H1 (cell line): ENCODE results near the gene LARP4B. TPM values are rescaled to one million over a fixed set of nuclear protein-coding genes. Genes with fewer than 3 reads are reported as not detected.

Source experiments
- CTCF ChIA-PET: fragments of 300-600 bp; sonication (Branson Sonifier 250); formaldehyde crosslinking; loops from one replicate; lab custom pipeline; 2021; ENCODE audit not compliant: partially characterized antibody; lab: Charles Lee
- POLR2A ChIA-PET: fragments of 300-600 bp; sonication (Branson Sonifier 250); formaldehyde crosslinking; loops from one replicate; lab custom pipeline; 2021; ENCODE audit warnings: inconsistent platforms; ENCODE audit not compliant: partially characterized antibody; lab: Charles Lee
- DNase-seq, 2 experiments: peaks; one replicate each; pipeline versions ENCODE4 v3.0.0 to v3.0.0-alpha.2; 2010 to 2022; ENCODE audit warnings: low spot score in 2 of 2, low read depth in 1 of 2, mixed read lengths in 1 of 2
- FAIRE-seq: peaks from 2 replicates; lab custom pipeline; 2011; peaks lifted over from hg19 to GRCh38; lab: Jason Lieb, UNC
- H2AFZ ChIP-seq: 2 replicates; pipeline ENCODE4 v1.8.1; 2012; ENCODE audit warnings: low read length, inconsistent platforms
- H2AK5ac ChIP-seq: 2 replicates; pipeline ENCODE4 v1.6.1; 2013; ENCODE audit warnings: low read depth, low read length
- H2BK120ac ChIP-seq: replicated peaks from 2 replicates; pipeline ENCODE3; 2013; ENCODE audit warnings: low read depth, low read length, inconsistent platforms
- H2BK12ac ChIP-seq: 2 replicates; pipeline ENCODE4 v1.6.1; 2013; ENCODE audit warnings: low read depth, low read length
- H2BK15ac ChIP-seq: 2 replicates; pipeline ENCODE4 v1.6.1; 2013; ENCODE audit warnings: low read length
- H2BK20ac ChIP-seq: 2 replicates; pipeline ENCODE4 v1.6.1; 2013; ENCODE audit warnings: low read length
- H2BK5ac ChIP-seq: 2 replicates; pipeline ENCODE4 v1.6.1; 2013; ENCODE audit warnings: low read depth, low read length
- H3K14ac ChIP-seq: 2 replicates; pipeline ENCODE4 v1.6.1; 2013; ENCODE audit warnings: inconsistent platforms; ENCODE audit not compliant: insufficient read length
- H3K18ac ChIP-seq: 2 replicates; pipeline ENCODE4 v1.6.1; 2013; ENCODE audit warnings: low read length; ENCODE audit errors: extremely low read depth
- H3K23ac ChIP-seq: 2 replicates; pipeline ENCODE4 v1.6.1; 2013; ENCODE audit warnings: inconsistent platforms; ENCODE audit not compliant: insufficient read length
- H3K23me2 ChIP-seq: 2 replicates; pipeline ENCODE4 v1.6.1; 2013; ENCODE audit warnings: low read depth, low read length
- H3K27ac ChIP-seq: 2 replicates; pipeline ENCODE4 v1.6.1; 2011; ENCODE audit warnings: low read depth, low read length, inconsistent platforms
- H3K27me3 ChIP-seq, 4 experiments: replicated peaks in 1 of 4; 1 replicate in 1 of 4; 2 replicates in 3 of 4; pipeline versions ENCODE4 v1.6.1 to v1.8.1; 2011 to 2013; ENCODE audit warnings: low read length in 3 of 4, mild to moderate bottlenecking in 3 of 4, inconsistent platforms in 2 of 4, mixed read lengths in 2 of 4, moderate library complexity in 1 of 4; ENCODE audit not compliant: control insufficient read depth in 3 of 4, insufficient read depth in 3 of 4; ENCODE audit errors: extremely low read depth in 1 of 4
- H3K36me3 ChIP-seq, 4 experiments: 2 replicates each; pipeline versions ENCODE4 v1.6.1 to v1.8.1; 2011 to 2013; ENCODE audit warnings: mild to moderate bottlenecking in 4 of 4, low read length in 3 of 4, moderate library complexity in 2 of 4, control low read depth in 1 of 4, inconsistent platforms in 1 of 4; ENCODE audit not compliant: insufficient read depth in 4 of 4, control insufficient read depth in 2 of 4
- H3K4ac ChIP-seq: replicated peaks from 2 replicates; pipeline ENCODE3; 2013; ENCODE audit warnings: low read length, low read depth, mixed read lengths, inconsistent platforms; ENCODE audit not compliant: insufficient read length
- H3K4me1 ChIP-seq, 4 experiments: replicated peaks in 1 of 4; 1 replicate in 1 of 4; 2 replicates in 3 of 4; pipeline versions ENCODE4 v1.6.1 to v1.8.1; 2011 to 2013; ENCODE audit warnings: low read length in 3 of 4, inconsistent platforms in 2 of 4, mixed read lengths in 1 of 4; ENCODE audit not compliant: insufficient read depth in 4 of 4, control insufficient read depth in 3 of 4
- H3K4me2 ChIP-seq, 2 experiments: 2 replicates each; pipeline versions ENCODE4 v1.6.1 to v1.8.1; 2011 to 2013; ENCODE audit warnings: low read depth in 2 of 2, low read length in 2 of 2, control low read depth in 1 of 2, inconsistent platforms in 1 of 2, mild to moderate bottlenecking in 1 of 2; ENCODE audit not compliant: insufficient read depth in 1 of 2
- H3K4me3 ChIP-seq, 4 experiments: fragments of 200-600, 300-600 bp in 1 of 4; sonication (generic), shearing (Covaris generic), sonication (Bioruptor Twin) in 1 of 4; 2 replicates each; pipeline versions ENCODE4 v1.5.1 to v1.8.1; 2011 to 2016; ENCODE audit warnings: low read length in 4 of 4, low read depth in 3 of 4, control low read depth in 2 of 4, inconsistent platforms in 2 of 4, mild to moderate bottlenecking in 2 of 4, mixed read lengths in 1 of 4, moderate library complexity in 1 of 4; ENCODE audit not compliant: insufficient read depth in 2 of 4; ENCODE audit errors: extremely low read depth in 1 of 4
- H3K56ac ChIP-seq: replicated peaks from 2 replicates; pipeline ENCODE3; 2013; ENCODE audit warnings: low read depth, mild to moderate bottlenecking, mixed read lengths, low read length, inconsistent platforms; ENCODE audit not compliant: insufficient read length
- H3K79me1 ChIP-seq: 2 replicates; pipeline ENCODE4 v1.6.1; 2013; ENCODE audit warnings: low read depth, low read length, control low read depth
- H3K79me2 ChIP-seq, 2 experiments: 2 replicates each; pipeline versions ENCODE4 v1.6.1 to v1.8.1; 2012 to 2013; ENCODE audit warnings: low read length in 2 of 2, mild to moderate bottlenecking in 2 of 2, inconsistent platforms in 1 of 2; ENCODE audit not compliant: insufficient read depth in 2 of 2, control insufficient read depth in 1 of 2
- H3K9ac ChIP-seq, 4 experiments: replicated peaks in 1 of 4; 1 replicate in 1 of 4; 2 replicates in 3 of 4; pipeline versions ENCODE4 v1.6.1 to v1.8.1; 2011 to 2013; ENCODE audit warnings: low read depth in 3 of 4, low read length in 3 of 4, control low read depth in 2 of 4, mild to moderate bottlenecking in 2 of 4, moderate library complexity in 2 of 4, inconsistent platforms in 1 of 4; ENCODE audit errors: extremely low read depth in 1 of 4
- H3K9me3 ChIP-seq, 2 experiments: 2 replicates each; pipeline versions ENCODE4 v1.6.1 to v1.8.1; 2012 to 2013; ENCODE audit warnings: mild to moderate bottlenecking in 2 of 2, moderate library complexity in 2 of 2, control low read depth in 1 of 2, inconsistent platforms in 1 of 2, low read depth in 1 of 2, low read length in 1 of 2, mixed read lengths in 1 of 2; ENCODE audit not compliant: insufficient read depth in 2 of 2
- H4K20me1 ChIP-seq, 2 experiments: replicated peaks in 1 of 2; 2 replicates each; pipeline versions ENCODE3 to v1.8.1; 2011 to 2013; ENCODE audit warnings: inconsistent platforms in 2 of 2, low read length in 2 of 2, mild to moderate bottlenecking in 1 of 2; ENCODE audit not compliant: insufficient read depth in 2 of 2, control insufficient read depth in 1 of 2
- H4K5ac ChIP-seq: 2 replicates; pipeline ENCODE4 v1.6.1; 2013; ENCODE audit warnings: low read length, low read depth, mixed read lengths, inconsistent platforms; ENCODE audit not compliant: insufficient read length
- H4K8ac ChIP-seq: 2 replicates; pipeline ENCODE4 v1.8.0; 2013; ENCODE audit warnings: mild to moderate bottlenecking, moderate library complexity, low read length, inconsistent platforms; ENCODE audit not compliant: insufficient read depth; ENCODE audit errors: extremely low read depth
- H4K91ac ChIP-seq: replicated peaks from 2 replicates; pipeline ENCODE3; 2013; ENCODE audit warnings: low read length, mixed read lengths, inconsistent platforms; ENCODE audit not compliant: insufficient read length
- HDAC2 ChIP-seq, 2 experiments: fragments of 300-600 bp in 1 of 2; sonication (generic) in 1 of 2; IDR thresholded peaks; 2 replicates each; pipeline ENCODE4 v1.6.1; 2011 to 2012; ENCODE audit warnings: low read depth in 2 of 2, low read length in 2 of 2, mild to moderate bottlenecking in 2 of 2, moderate library complexity in 2 of 2, borderline replicate concordance in 1 of 2, inconsistent platforms in 1 of 2
- SIRT6 ChIP-seq: IDR thresholded peaks from one replicate; pipeline ENCODE4 v1.7.1; 2012; ENCODE audit warnings: low read length, inconsistent platforms
- SP1 ChIP-seq: IDR thresholded peaks from 2 replicates; pipeline ENCODE4 v1.6.1; 2011; ENCODE audit warnings: low read depth, low read length
- TEAD4 ChIP-seq: IDR thresholded peaks from 2 replicates; pipeline ENCODE4 v1.6.1; 2012; ENCODE audit warnings: low read depth, low read length, inconsistent platforms, mixed read lengths
- WGBS, 2 experiments: shearing (Covaris generic) in 1 of 2; methylation state at CpG; one replicate each; pipeline versions ENCODE4 v1.1.6 to v1.1.7; 2013 to 2015; ENCODE audit warnings: low lambda C conversion rate in 2 of 2, mixed read lengths in 2 of 2, inconsistent platforms in 1 of 2, low coverage in 1 of 2, missing lambda C conversion rate in 1 of 2; ENCODE audit not compliant: insufficient replicate concordance in 2 of 2, insufficient coverage in 1 of 2, insufficient read length in 1 of 2; ENCODE audit errors: extremely low coverage in 1 of 2, missing lambda C conversion rate in 1 of 2; 5-methylcytosine and 5-hydroxymethylcytosine counted together
- polyA plus RNA-seq, 7 experiments: library from polyadenylated mRNA; depleted of rRNA in 3 of 7; stranded (reverse) in 5 of 7; unstranded in 2 of 7; fragments of >200 nt in 5 of 7; fragments of 200-250 nt in 2 of 7; gene quantifications; 1 replicate in 5 of 7; 2 replicates in 1 of 7; 4 replicates in 1 of 7; pipeline versions ENCODE4 v1.2.1 to v1.2.3, GENCODE V29; 2011 to 2013; ENCODE audit warnings: missing spikeins in 2 of 7, mixed read lengths in 2 of 7
- total RNA-seq: library from RNA; stranded (reverse); fragmentation: NEBNext Ultra II Directional; extraction: Animal tissue kit (Norgen Biotek cat#: 25700); gene quantifications from 2 replicates; pipeline ENCODE4 v1.2.1, GENCODE V29; 2021
- TF ChIP-seq, protein P1 (sequence below): IDR thresholded peaks from 2 replicates; pipeline ENCODE4 v1.6.1; 2011; ENCODE audit warnings: low read length, improper control_type of control experiment

LARP4B gene
- total and polyA plus RNA-seq, 2 of the 8 experiments (the other 6 are each of a cell fraction or from before 2014, with no cell fraction given) = 20.1 to 78.6 TPM

DNA sequence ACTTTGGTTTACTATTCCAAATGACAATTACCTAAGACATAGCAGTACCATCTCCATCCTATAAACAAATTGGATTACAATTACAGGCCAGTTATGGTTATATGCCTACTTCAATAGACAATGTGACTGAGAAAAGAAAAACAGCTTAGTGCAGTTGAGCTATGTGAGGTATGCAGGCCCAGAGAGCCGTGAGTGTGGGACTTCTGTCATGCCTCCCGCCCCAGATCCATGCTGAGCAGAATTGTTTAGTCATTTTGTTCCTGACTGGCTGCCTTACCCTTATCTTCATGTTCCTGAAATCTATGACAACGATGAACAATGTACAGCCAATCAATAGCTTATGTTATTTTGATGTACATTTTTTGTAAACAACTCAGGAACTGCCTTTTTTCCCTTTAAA, 21.7 kb downstream of the LARP4B start:
- Histone ChIP-seq H3K9ac (no peak overlapping the region), H3K23me2 (no peaks in the 10 kb centered on the region), H4K20me1 (peaks cover under 1 to 19% of the 10 kb centered on the region in 2 experiments), H3K79me2 (peaks cover 4 to 94% of the 10 kb centered on the region in 2 experiments), H4K91ac (no peak overlapping the region), H3K18ac (no peak overlapping the region), H2BK120ac (no peak overlapping the region), H3K36me3 (peaks cover 0 to 12% (median 3%) of the 10 kb centered on the region in 4 experiments; a peak in 5 of 8 replicates), H3K56ac (no peak overlapping the region), H2BK20ac (no peak overlapping the region), H3K27ac (no peak overlapping the region), H2BK12ac (no peak overlapping the region; the same call in 1 of the 2 replicates), H4K8ac (no peak overlapping the region), H3K4me3 (no peak overlapping the region), H3K79me1 (peaks cover 9% of the 10 kb centered on the region), H3K14ac (no peak overlapping the region), H3K4me2 (no peak overlapping the region), H2BK15ac (no peak overlapping the region), H3K27me3 (no peaks in the 10 kb centered on the region), H3K9me3 (no peaks in the 10 kb centered on the region), H2AK5ac (no peak overlapping the region), H3K4me1 (no peaks in the 10 kb centered on the region; a peak in 1 of 7 replicates), H4K5ac (no peak overlapping the region), H3K4ac (no peak overlapping the region), H2AFZ (no peak overlapping the region), H3K23ac (no peak overlapping the region), H2BK5ac (no peak overlapping the region)
- TF ChIP-seq SP1 (no peak), TEAD4 (peak; percentile 77), HDAC2 (IDR thresholded peaks at IDR 0.05; ENCODE audit: borderline replicate concordance in 1 of 2, low read depth in 2 of 2, low read length in 2 of 2) (no peak), SIRT6 (no peak)
- TF ChIP-seq, protein P1, sequence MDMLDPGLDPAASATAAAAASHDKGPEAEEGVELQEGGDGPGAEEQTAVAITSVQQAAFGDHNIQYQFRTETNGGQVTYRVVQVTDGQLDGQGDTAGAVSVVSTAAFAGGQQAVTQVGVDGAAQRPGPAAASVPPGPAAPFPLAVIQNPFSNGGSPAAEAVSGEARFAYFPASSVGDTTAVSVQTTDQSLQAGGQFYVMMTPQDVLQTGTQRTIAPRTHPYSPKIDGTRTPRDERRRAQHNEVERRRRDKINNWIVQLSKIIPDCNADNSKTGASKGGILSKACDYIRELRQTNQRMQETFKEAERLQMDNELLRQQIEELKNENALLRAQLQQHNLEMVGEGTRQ = no peak
- ChIA-PET CTCF (no interaction called here), POLR2A (interaction anchor here (0.7 to 1.3 kb wide), 3 partner anchors 9 to 78 kb away, joined by 3 to 4 read pairs (median 3); partner anchors contain the start of gene GTPBP4)
- DNase-seq (no peak), FAIRE-seq (no peak)
- WGBS, 2 experiments = 74% methylated on average over 3 of the region's 3 CpGs; no CpG with 5 or more reads in 1 of the 2 experiments
